Aorta (tissue), 5 donors: Measurements from ENCODE around the gene CD3G. TPM values are rescaled to one million over a fixed set of nuclear protein-coding genes. Genes with fewer than 3 reads are reported as not detected.
"Not testable (repeated sequence)": the region's sequence is repeated elsewhere in the genome, so short reads cannot be mapped to it uniquely, and the experiment has no call there.

Source experiments
- ATAC-seq: fragments of 200-7000 bp; cut with Tn5 transposase; one replicate; pipeline ENCODE4 v1.9.1; 2022; ENCODE audit warnings: moderate library complexity; ENCODE audit not compliant: low FRiP score
- DNase-seq, 2 donors: peaks; one replicate each; pipeline ENCODE4 v3.0.0-alpha.2; 2020
- H3K27ac ChIP-seq, 2 donors: one replicate each; pipeline ENCODE4 v1.5.1; 2013; ENCODE audit warnings: low read length in 2 of 2, mild to moderate bottlenecking in 2 of 2, moderate library complexity in 2 of 2, control low read depth in 1 of 2, inconsistent platforms in 1 of 2, low read depth in 1 of 2
- H3K27me3 ChIP-seq, 2 donors: one replicate each; pipeline ENCODE4 v1.6.1; 2013; ENCODE audit warnings: control low read depth in 1 of 2, low read length in 1 of 2, mild to moderate bottlenecking in 1 of 2, moderate library complexity in 1 of 2; ENCODE audit not compliant: insufficient read depth in 2 of 2, control insufficient read depth in 1 of 2
- H3K36me3 ChIP-seq, 2 donors: one replicate each; pipeline ENCODE4 v1.6.1; 2013; ENCODE audit warnings: control low read depth in 1 of 2, low read length in 1 of 2, mild to moderate bottlenecking in 1 of 2; ENCODE audit not compliant: insufficient read depth in 2 of 2, control insufficient read depth in 1 of 2
- H3K4me1 ChIP-seq, 2 donors: one replicate each; pipeline ENCODE4 v1.6.1; 2013; ENCODE audit warnings: low read length in 2 of 2, control low read depth in 1 of 2, mild to moderate bottlenecking in 1 of 2, moderate library complexity in 1 of 2; ENCODE audit not compliant: insufficient read depth in 2 of 2, control insufficient read depth in 1 of 2
- H3K4me3 ChIP-seq, 2 donors: one replicate each; pipeline ENCODE4 v1.5.1; 2013; ENCODE audit warnings: low read length in 2 of 2, control low read depth in 1 of 2, mild to moderate bottlenecking in 1 of 2
- H3K9me3 ChIP-seq: one replicate; pipeline ENCODE4 v1.6.1; 2013; ENCODE audit warnings: mild to moderate bottlenecking, low read length; ENCODE audit not compliant: control insufficient read depth
- WGBS, 2 donors: extraction: QIAGEN DNeasy Blood & Tissue Kit; methylation state at CpG; one replicate each; pipeline ENCODE4 v1.1.7; 2013; 5-methylcytosine and 5-hydroxymethylcytosine counted together
- intact Hi-C, 2 donors: fragments of 100-400 bp; cut with DNase I; formaldehyde crosslinking; loops; one replicate each; pipeline versions ENCODE4 v1.14.2 to v1.15.0; 2022
- polyA plus RNA-seq, 2 donors: library from polyadenylated mRNA; stranded (reverse); fragments of 200-250 nt; gene quantifications; one replicate each; pipeline ENCODE4 v1.2.3, GENCODE V29; 2013
- total RNA-seq, 2 donors: library from RNA; stranded (reverse); fragmentation: NEBNext Ultra II Directional; extraction: Animal tissue kit (Norgen Biotek cat#: 25700); gene quantifications; one replicate each; pipeline ENCODE4 v1.2.1, GENCODE V29; 2021
- donor health status: healthy with polysubstance abuse.
- donor health status: Bipolar disorder and iron deficiency.
- donor health status: DM: no; HTN: no; CAD: no.
- donor health status: DM: no; HTN: no; CAD: no.
- donor health status: DM: yes; HTN: yes; CAD: no.

The CD3G gene
- total and polyA plus RNA-seq, 4 donors: 1.1 to 3.0 TPM; not detected in 2

DNA sequence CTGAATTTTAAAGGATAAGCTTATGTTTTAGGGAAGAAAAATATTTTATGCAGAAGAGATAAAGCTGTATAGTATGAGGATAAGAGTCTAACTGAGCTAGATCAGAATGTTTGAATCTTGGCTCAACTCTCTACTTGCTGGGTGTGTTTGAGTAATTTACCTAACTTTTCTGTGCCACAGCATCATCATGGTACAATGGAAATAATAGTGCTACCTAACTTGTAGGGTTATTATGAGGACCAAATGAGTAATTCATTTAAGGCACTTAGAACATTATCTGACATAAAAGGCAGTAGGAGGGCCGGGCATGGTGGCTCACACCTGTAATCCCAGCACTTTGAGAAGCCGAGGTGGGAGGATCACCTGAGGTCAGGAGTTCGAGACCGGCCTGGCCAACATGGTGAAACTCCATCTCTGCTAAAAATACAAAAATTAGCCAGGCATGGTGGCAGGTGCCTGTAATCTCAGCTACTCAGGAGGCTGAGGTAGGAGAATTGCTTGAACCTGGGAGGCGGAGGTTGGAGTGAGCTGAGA, 35.1 kb upstream of the CD3G start:
- H3K36me3 ChIP-seq, H3K4me1 ChIP-seq, H3K9me3 ChIP-seq, H3K27me3 ChIP-seq, ATAC-seq, H3K27ac ChIP-seq, DNase-seq, H3K4me3 ChIP-seq, intact Hi-C loops: not testable (repeated sequence)
- WGBS, 2 donors: 84 to 87% methylated on average over 5 of the region's 5 CpGs

DNA sequence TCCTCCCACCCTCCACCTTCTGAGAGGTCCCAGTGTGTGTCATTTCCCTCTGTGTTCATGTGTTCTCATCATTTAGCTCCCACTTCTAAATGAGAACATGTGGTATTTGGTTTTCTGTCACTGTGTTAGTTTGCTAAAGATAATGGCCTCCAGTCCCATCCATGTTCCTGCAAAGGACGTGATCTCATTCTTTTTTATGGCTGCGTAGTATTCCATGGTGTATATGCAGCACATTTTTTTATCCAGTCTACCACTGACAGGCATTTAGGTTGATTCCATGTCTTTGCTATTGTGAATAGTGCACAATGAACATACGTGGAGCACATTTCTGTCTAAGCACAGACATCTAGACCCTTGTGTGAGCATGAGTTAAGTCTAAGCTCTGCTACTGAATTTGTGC, 33.9 kb upstream of the CD3G start:
- intact Hi-C loops: no loop called here
- Histone ChIP-seq H3K36me3 (no peaks in the 10 kb centered on the region), H3K27me3 (no peaks in the 10 kb centered on the region), H3K4me3 (no peak overlapping the region), H3K9me3 (no peaks in the 10 kb centered on the region), H3K27ac (no peak overlapping the region), H3K4me1 (no peaks in the 10 kb centered on the region)
- WGBS, 2 donors: 87 to 91% methylated on average over 3 of the region's 3 CpGs
- DNase-seq: no peak
- no peak for ATAC-seq

DNA sequence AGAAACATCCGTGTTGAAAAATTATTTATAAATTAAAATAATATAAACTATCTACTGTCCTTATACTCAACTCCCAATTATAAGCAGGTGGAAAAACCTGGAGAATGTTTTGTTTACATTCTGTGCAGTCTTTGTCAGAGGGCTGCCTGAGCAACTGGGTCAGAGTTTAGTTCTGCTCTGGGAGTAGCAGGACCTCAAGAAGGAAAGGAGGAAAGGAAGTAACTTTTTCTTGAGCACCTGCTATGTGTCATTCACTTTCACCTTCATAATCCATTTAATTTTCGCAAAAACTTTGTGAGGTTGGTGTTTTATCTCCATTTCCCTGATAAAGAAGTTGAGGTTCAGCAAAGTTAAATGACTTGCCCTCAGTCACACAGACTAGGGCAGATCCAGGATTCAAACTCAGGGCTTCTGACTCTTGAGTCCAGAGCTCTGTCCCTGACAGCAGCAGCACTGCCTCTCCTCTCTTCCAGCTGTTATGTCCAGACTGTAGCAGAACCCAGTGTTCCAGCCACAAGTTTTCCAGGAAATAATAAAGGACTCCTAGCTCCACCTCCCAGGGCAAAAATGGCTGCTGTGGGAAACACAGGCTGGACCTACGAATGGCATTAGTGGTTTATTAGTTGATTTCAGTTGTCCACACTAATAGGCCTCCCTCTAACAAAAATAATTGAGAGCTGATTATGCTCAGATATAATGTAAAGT, 33.2 kb upstream of the CD3G start:
- Histone ChIP-seq H3K4me1 (no peaks in the 10 kb centered on the region), H3K27me3 (no peaks in the 10 kb centered on the region), H3K9me3 (no peaks in the 10 kb centered on the region), H3K4me3 (no peak overlapping the region), H3K36me3 (no peaks in the 10 kb centered on the region), H3K27ac (no peak overlapping the region)
- intact Hi-C loops: no loop called here
- DNase-seq (no peak), ATAC-seq (no peak)
- 69 to 71% methylated on average over 3 of the region's 3 CpGs for WGBS, 2 donors

DNA sequence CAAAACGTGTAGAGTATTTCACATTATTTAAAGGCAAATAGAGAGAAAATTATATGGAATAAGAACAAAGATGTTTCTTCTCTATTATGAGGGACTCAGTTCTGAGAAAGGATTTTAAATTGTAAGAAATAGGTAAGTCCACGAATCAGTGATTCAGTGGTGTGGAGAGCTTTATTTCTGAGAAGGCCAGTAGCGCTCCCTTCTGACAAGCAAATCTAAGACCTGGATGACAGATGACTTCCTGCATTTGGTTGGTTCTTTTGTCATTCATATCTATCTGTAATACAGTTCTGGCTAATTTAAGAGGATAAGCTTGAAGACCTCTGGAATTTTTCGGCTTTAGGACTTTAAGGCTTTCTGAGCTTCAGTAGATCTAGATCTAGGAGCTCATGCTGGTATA, 32.6 kb upstream of the CD3G start:
- no peaks in the 10 kb centered on the region for H3K9me3 ChIP-seq
- WGBS, 2 donors: 39 to 42% methylated on average over 4 of the region's 4 CpGs
- intact Hi-C loops: no loop called here
- ATAC-seq (no peak), DNase-seq (no peak)
- H3K4me3 ChIP-seq: no peak overlapping the region
- H3K27ac ChIP-seq: no peak overlapping the region
- no peaks in the 10 kb centered on the region for H3K36me3 ChIP-seq
- no peaks in the 10 kb centered on the region for H3K27me3 ChIP-seq
- H3K4me1 ChIP-seq: no peaks in the 10 kb centered on the region

DNA sequence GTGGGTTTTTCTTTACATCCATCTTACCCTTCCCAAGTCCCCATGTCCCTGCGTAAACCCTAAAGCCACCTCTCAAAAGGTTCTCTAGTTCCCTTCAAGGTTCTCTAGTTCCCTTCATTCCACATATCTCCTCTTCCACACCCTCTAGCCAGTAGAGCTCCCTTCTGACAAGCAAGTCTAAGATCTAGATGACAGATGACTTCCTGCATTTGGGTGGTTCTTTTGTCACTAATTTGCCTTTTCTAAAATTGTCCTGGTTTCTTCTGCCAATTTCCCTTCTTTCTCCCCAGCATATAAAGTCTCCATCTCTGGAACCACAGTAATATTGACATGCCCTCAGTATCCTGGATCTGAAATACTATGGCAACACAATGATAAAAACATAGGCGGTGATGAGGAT, 31.8 kb upstream of the CD3G start:
- Histone ChIP-seq H3K4me1 (no peaks in the 10 kb centered on the region), H3K27ac (no peak overlapping the region), H3K4me3 (no peak overlapping the region), H3K36me3 (no peaks in the 10 kb centered on the region), H3K9me3 (peaks cover 1% of the 10 kb centered on the region), H3K27me3 (no peaks in the 10 kb centered on the region)
- WGBS, 2 donors: 89 to 90% methylated on average over 2 of the region's 2 CpGs
- no peak for DNase-seq
- intact Hi-C loops: no loop called here
- no peak for ATAC-seq

DNA sequence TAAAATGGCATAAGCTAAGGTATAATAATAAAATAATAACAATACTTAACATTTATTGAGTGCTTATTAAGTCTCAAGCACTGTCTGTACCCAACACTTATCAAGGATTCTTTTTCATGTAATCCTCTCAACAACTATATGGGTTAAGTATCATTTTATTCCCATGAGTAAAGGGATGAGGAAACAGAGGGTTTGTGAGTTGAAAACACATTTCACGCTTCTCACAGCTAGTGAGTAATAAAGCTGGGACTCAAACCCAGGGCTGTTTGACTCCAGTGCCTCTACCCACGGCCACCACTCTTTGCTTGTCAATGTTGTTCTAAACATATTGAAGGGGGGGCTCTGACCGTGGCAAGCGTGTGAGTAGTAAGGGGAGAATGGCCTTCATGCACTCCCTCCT, 30.9 kb upstream of the CD3G start:
- intact Hi-C loops: no loop called here
- DNase-seq: no peak
- WGBS, 2 donors: 26 to 37% methylated on average over 4 of the region's 4 CpGs

DNA sequence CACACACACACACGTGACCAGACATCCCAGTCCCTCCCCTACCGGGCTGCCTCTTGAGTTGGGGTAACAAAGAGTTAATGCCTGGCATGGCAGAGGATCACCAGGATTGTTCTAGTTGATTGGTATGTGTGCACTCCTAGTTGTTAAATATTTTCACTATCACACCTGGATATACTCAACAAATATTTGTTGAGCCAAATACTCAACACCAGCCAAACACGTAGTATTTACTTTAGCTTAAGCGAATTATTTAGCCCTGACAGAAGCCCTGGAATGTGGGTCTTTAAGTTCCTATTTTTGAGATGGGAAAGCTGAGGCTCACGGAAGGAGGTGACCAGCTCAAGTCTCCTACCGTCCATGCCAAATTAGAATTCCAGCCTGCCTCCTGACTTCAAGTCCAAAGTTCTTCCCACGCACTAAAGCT, 29.1 kb upstream of the CD3G start:
- ATAC-seq (no peak), DNase-seq (no peak)
- no peak overlapping the region for H3K4me3 ChIP-seq
- no peaks in the 10 kb centered on the region for H3K36me3 ChIP-seq
- H3K27me3 ChIP-seq: no peaks in the 10 kb centered on the region
- H3K4me1 ChIP-seq: no peaks in the 10 kb centered on the region
- intact Hi-C loops: no loop called here
- 27 to 32% methylated on average over 7 of the region's 7 CpGs for WGBS, 2 donors
- H3K27ac ChIP-seq: no peak overlapping the region
- H3K9me3 ChIP-seq: peaks cover 3% of the 10 kb centered on the region

More for the DNA sequence above, 30.9 kb upstream of the CD3G start:
- H3K27me3 ChIP-seq: no peaks in the 10 kb centered on the region
- H3K9me3 ChIP-seq: peaks cover 3% of the 10 kb centered on the region
- no peaks in the 10 kb centered on the region for H3K36me3 ChIP-seq
- no peak overlapping the region for H3K27ac ChIP-seq
- ATAC-seq: no peak
- no peak overlapping the region for H3K4me3 ChIP-seq
- H3K4me1 ChIP-seq: no peaks in the 10 kb centered on the region

DNA sequence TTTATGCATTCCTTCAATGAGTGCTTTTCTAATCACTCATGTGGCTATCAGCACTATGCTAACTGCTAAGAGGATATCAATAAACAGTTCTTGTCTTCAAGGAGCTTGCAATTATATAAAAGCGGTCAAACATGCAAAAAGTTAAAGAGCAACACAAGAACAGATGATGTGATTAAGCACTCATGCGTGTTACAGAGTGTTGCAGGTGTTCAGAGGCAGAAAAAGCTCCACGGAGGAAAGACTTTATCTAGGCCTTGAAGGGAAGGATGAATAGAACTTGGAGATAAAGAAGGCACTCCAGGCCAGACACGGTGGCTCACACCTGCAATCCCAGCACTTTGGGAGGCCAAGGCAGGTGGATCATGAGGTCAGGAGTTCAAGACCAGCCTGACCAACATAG, 26.0 kb upstream of the CD3G start:
- 87 to 88% methylated on average over 4 of the region's 4 CpGs for WGBS, 2 donors
- Histone ChIP-seq H3K36me3 (no peaks in the 10 kb centered on the region), H3K4me1 (no peaks in the 10 kb centered on the region), H3K9me3 (peaks cover 3% of the 10 kb centered on the region), H3K4me3 (no peak overlapping the region), H3K27me3 (no peaks in the 10 kb centered on the region), H3K27ac (no peak overlapping the region)
- no peak for DNase-seq
- intact Hi-C loops: no loop called here
- ATAC-seq: no peak

DNA sequence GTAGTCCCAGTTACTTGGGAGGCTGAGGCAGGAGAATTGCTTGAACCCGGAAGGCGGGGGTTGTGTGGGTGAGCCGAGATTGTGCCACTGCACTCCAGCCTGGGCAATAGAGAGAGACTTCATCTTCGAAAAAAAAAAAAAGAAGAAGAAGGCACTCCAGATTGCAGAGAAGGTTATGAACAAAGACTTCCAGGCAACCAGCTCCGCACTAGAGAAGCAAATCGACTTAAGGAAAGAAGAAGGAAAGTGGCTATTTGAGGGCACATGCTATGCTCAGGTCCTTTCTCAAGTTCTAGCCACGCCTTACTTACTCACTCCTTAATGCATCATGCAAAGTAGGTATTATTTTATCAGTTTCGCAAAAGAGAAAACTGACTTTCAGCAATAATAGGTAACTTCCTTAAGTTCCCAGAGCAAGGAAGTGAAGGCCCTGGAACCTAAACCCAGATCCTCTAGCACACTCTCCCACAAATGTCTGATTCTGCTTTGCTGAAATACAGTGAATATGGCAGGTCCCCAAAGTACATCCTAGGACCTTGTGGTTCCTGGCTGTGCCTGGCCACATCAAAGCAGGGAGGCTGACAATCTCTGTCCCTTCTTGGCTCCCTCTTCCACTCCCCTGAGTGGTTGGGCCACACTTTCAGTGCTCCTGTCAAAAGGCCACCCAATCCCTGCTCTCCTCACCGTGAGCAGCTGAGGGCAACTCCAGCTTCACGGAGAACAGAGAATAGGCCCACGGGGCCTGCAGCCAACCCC, 25.4 kb upstream of the CD3G start:
- Histone ChIP-seq H3K4me3 (no peak overlapping the region), H3K9me3 (peaks cover 3% of the 10 kb centered on the region), H3K36me3 (no peaks in the 10 kb centered on the region), H3K27ac (no peak overlapping the region), H3K4me1 (no peaks in the 10 kb centered on the region), H3K27me3 (no peaks in the 10 kb centered on the region)
- ATAC-seq (no peak), DNase-seq (no peak)
- 91 to 92% methylated on average over 10 to 11 of the region's 11 CpGs for WGBS, 2 donors
- intact Hi-C loops: no loop called here
